HCT116 (cell line): Measurements from ENCODE around the gene NFE2L3. TPM values are rescaled to one million over a fixed set of nuclear protein-coding genes. Genes with fewer than 3 reads are reported as not detected.

ENCODE experiments used
- ATAC-seq: fragments of 200-7000 bp; cut with Tn5 transposase; 2 replicates; pipeline ENCODE4 v1.9.1; 2020; ENCODE audit warnings: mild to moderate bottlenecking, moderate library complexity
- BruUV-seq: library from RNA; stranded (reverse); fragments of 400-500 nt; replicated peaks from 2 replicates; lab custom pipeline; 2021; lab: Mats Ljungman, UMichigan
- CTCF ChIA-PET: fragments of 300-600 bp; sonication (Branson Sonifier 250); formaldehyde crosslinking; loops from one replicate; lab custom pipeline; 2021; ENCODE audit warnings: antibody characterized with exemption; lab: Charles Lee
- POLR2A ChIA-PET: fragments of 300-600, 350-600 bp; sonication (Branson Sonifier 250); formaldehyde crosslinking; loops from one replicate; lab custom pipeline; 2021; ENCODE audit warnings: antibody characterized with exemption; lab: Charles Lee
- RAD21 ChIA-PET, 2 experiments: fragments of 300-600 bp; sonication (Branson Sonifier 250); formaldehyde crosslinking; loops; one replicate each; lab custom pipeline; 2023; ENCODE audit warnings: low total read pairs in 2 of 2; ENCODE audit not compliant: uncharacterized antibody in 2 of 2, unreplicated experiment in 2 of 2, low non-redundant PET in 1 of 2; lab: Charles Lee
- DNase-seq: peaks from one replicate; pipeline ENCODE4 v3.0.0-alpha.2; 2010; ENCODE audit warnings: low read depth, low spot score
- H2AFZ ChIP-seq: fragments of 200-600 bp; shearing (Covaris generic), sonication (generic); 2 replicates; pipeline ENCODE4 v1.6.1; 2017; ENCODE audit warnings: low read depth, mixed run types, mixed read lengths, antibody characterized with exemption, low read length; ENCODE audit not compliant: poor library complexity, severe bottlenecking
- H3K27ac ChIP-seq: 2 replicates; pipeline ENCODE4 v1.5.1; 2012; ENCODE audit warnings: low read depth, low read length
- H3K27me3 ChIP-seq: fragments of 200-600 bp; sonication (generic); 2 replicates; pipeline ENCODE4 v1.6.1; 2016; ENCODE audit warnings: mixed run types, low read length, mixed read lengths; ENCODE audit not compliant: insufficient read depth
- H3K36me3 ChIP-seq, 2 experiments: fragments of 200-500 bp in 1 of 2; fragments of 200-600 bp in 1 of 2; sonication (Bioruptor generic) in 1 of 2; sonication (generic) in 1 of 2; 2 replicates each; pipeline versions ENCODE4 v1.5.1 to v1.6.1; 2014 to 2016; ENCODE audit warnings: low read length in 2 of 2, inconsistent platforms in 1 of 2, mixed read lengths in 1 of 2, mixed run types in 1 of 2; ENCODE audit not compliant: insufficient read depth in 2 of 2, control insufficient read depth in 1 of 2
- H3K4me1 ChIP-seq, 2 experiments: fragments of 200-600 bp in 1 of 2; sonication (generic) in 1 of 2; 2 replicates each; pipeline versions ENCODE4 v1.5.1 to v1.6.1; 2012 to 2017; ENCODE audit warnings: low read length in 2 of 2, inconsistent platforms in 1 of 2, mild to moderate bottlenecking in 1 of 2, mixed read lengths in 1 of 2, mixed run types in 1 of 2, moderate library complexity in 1 of 2; ENCODE audit not compliant: insufficient read depth in 2 of 2, control insufficient read depth in 1 of 2
- H3K4me2 ChIP-seq: fragments of 200-600 bp; sonication (generic); 2 replicates; pipeline ENCODE4 v1.6.1; 2017; ENCODE audit warnings: mixed run types, low read length, mixed read lengths
- H3K4me3 ChIP-seq, 2 experiments: fragments of 200-600 bp in 1 of 2; sonication (generic) in 1 of 2; replicated peaks in 1 of 2; 2 replicates each; pipeline ENCODE4 v1.5.1; 2011 to 2016; ENCODE audit warnings: low read length in 2 of 2, control low read depth in 1 of 2, low read depth in 1 of 2, mild to moderate bottlenecking in 1 of 2, mixed read lengths in 1 of 2, mixed run types in 1 of 2
- H3K79me2 ChIP-seq: fragments of 200-600 bp; sonication (generic); 2 replicates; pipeline ENCODE4 v1.6.1; 2017; ENCODE audit warnings: mild to moderate bottlenecking, mixed run types, low read length, moderate library complexity, mixed read lengths; ENCODE audit not compliant: insufficient read depth
- H3K9ac ChIP-seq: fragments of 200-600 bp; sonication (generic); 2 replicates; pipeline ENCODE4 v1.6.1; 2016; ENCODE audit warnings: low read length, mixed read lengths
- H3K9me2 ChIP-seq: fragments of 200-600 bp; sonication (generic), shearing (Covaris generic); 2 replicates; pipeline ENCODE4 v1.6.1; 2017; ENCODE audit warnings: mixed run types, mild to moderate bottlenecking, moderate library complexity; ENCODE audit not compliant: insufficient read depth
- H3K9me3 ChIP-seq, 2 experiments: fragments of 200-500 bp in 1 of 2; fragments of 200-600 bp in 1 of 2; sonication (Bioruptor generic) in 1 of 2; sonication (generic) in 1 of 2; 2 replicates each; pipeline ENCODE4 v1.6.1; 2014 to 2017; ENCODE audit warnings: low read length in 2 of 2, mixed read lengths in 2 of 2, inconsistent platforms in 1 of 2, low read depth in 1 of 2, mild to moderate bottlenecking in 1 of 2, mixed run types in 1 of 2, moderate library complexity in 1 of 2; ENCODE audit not compliant: control insufficient read depth in 1 of 2, insufficient read depth in 1 of 2
- H4K20me1 ChIP-seq: fragments of 200-600 bp; sonication (generic), shearing (Covaris generic); 2 replicates; pipeline ENCODE4 v1.6.1; 2017; ENCODE audit warnings: mixed run types, mild to moderate bottlenecking, moderate library complexity; ENCODE audit not compliant: insufficient read depth
- FOSL1 ChIP-seq: IDR thresholded peaks from 2 replicates; pipeline ENCODE4 v1.6.1; 2012; ENCODE audit warnings: low read depth
- JUND ChIP-seq: IDR thresholded peaks from 2 replicates; pipeline ENCODE4 v1.6.1; 2012
- POLR2A ChIP-seq: IDR thresholded peaks from 2 replicates; pipeline ENCODE4 v1.7.0; 2011; ENCODE audit warnings: borderline replicate concordance; ENCODE audit not compliant: insufficient read depth, insufficient read length; ENCODE audit errors: extremely low read depth
- ZBTB33 ChIP-seq: IDR thresholded peaks from 2 replicates; pipeline ENCODE4 v1.6.1; 2011; ENCODE audit warnings: mild to moderate bottlenecking, low read length, moderate library complexity; ENCODE audit not compliant: insufficient replicate concordance; ENCODE audit errors: extremely low read depth
- ZFX ChIP-seq: fragments of 450-650 bp; IDR thresholded peaks from 2 replicates; pipeline ENCODE4 v1.6.1; 2017
- intact Hi-C: fragments of 100-400 bp; cut with micrococcal nuclease; formaldehyde crosslinking; loops from 2 replicates; pipeline ENCODE4 v1.10.0; 2022
- total RNA-seq: library from RNA; stranded (reverse); gene quantifications from one replicate; pipeline ENCODE4 v1.2.1, GENCODE V29; 2021; ENCODE audit not compliant: unreplicated experiment

Gene NFE2L3
- total RNA-seq, 1 experiment from 2014 or later = 27.0 TPM

GRCh38 chr7:26156451-26157420 lies 4.7 kb downstream of the NFE2L3 start:
- Histone ChIP-seq H3K27ac (no peak overlapping the region; the same call in 1 of the 2 replicates), H3K9ac (peak overlapping the region; percentile 24; the same call in 1 of the 2 replicates), H3K79me2 (peaks cover 75% of the 10 kb centered on the region), H3K36me3 (no peaks in the 10 kb centered on the region), H3K4me3 (no peak overlapping the region), H3K27me3 (no peaks in the 10 kb centered on the region), H3K9me2 (no peaks in the 10 kb centered on the region), H3K9me3 (no peaks in the 10 kb centered on the region), H4K20me1 (no peaks in the 10 kb centered on the region; the same call in 1 of the 2 replicates), H3K4me2 (peak overlapping the region; percentile 53), H2AFZ (no peak overlapping the region), H3K4me1 (peaks cover 25 to 60% of the 10 kb centered on the region in 2 experiments)
- POLR2A ChIA-PET = no interaction called here
- RAD21 ChIA-PET = no interaction called here
- TF ChIP-seq JUND (no peak), ZBTB33 (no peak), POLR2A (no peak), FOSL1 (peak; percentile 14; the same call in 1 of the 2 replicates)
- intact Hi-C loops = no loop called here
- peak; percentile 28 for DNase-seq
- ATAC-seq = no peak
- BruUV-seq = no TSS peak
- CTCF ChIA-PET = no interaction called here

DNA sequence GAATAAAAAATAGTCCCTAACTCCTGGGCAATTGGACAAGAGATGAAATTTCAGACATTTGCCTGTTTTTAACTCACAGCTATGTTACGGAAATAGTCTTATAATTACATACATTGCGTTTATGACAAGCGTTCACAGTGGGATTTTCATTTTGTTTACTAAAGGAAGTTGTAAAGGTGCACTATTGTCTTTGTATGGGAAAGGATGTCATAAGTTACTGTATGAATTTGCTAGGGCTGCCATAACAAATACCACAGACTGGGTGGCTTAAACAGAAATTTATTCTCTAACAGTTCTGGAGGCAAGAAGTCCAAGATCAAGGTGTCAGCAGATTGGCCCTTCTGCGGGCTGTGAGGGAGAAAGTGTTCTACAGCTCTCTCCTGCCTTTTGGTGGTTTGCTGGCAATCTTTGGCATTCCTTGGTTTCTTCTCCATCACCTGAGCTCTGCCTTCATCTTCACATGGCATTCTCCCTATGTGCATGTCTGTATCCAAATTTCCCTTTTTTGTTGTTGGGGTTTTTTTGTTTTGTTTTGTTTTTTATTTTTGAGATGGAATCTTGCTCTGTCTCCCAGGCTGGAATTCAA lies 5.6 kb downstream of the NFE2L3 start:
- Histone ChIP-seq H3K9ac (no peak overlapping the region), H3K4me2 (no peak overlapping the region), H3K79me2 (peaks cover 75% of the 10 kb centered on the region), H4K20me1 (no peaks in the 10 kb centered on the region; the same call in 1 of the 2 replicates)
- intact Hi-C loops = no loop called here
- ChIA-PET CTCF (no interaction called here), RAD21 (no interaction called here)
- no peak for TF ChIP-seq ZFX
- TF ChIP-seq, all 23 proteins: peak for 0
- no TSS peak for BruUV-seq
- H3K36me3 ChIP-seq = no peaks in the 10 kb centered on the region
- H3K27me3 ChIP-seq = no peaks in the 10 kb centered on the region
- ATAC-seq (no peak), DNase-seq (no peak)
- POLR2A ChIA-PET = interaction anchor here (0.6 kb wide), 1 partner anchor 37 kb away, joined by 4 read pairs; no protein-coding TSS in a partner anchor
- peaks cover 27 to 58% of the 10 kb centered on the region in 2 experiments for H3K4me1 ChIP-seq
- H3K9me2 ChIP-seq = no peaks in the 10 kb centered on the region
- H3K4me3 ChIP-seq = no peak overlapping the region
- no peaks in the 10 kb centered on the region for H3K9me3 ChIP-seq
- no peak overlapping the region for H3K27ac ChIP-seq
- H2AFZ ChIP-seq = no peak overlapping the region
